Renal pelvis (tissue), 12 donors: ENCODE results near the gene RNF8. TPM values are rescaled to one million over a fixed set of nuclear protein-coding genes. Genes with fewer than 3 reads are reported as not detected.
A peak's percentile ranks its signal among the peaks of the same experiment; 100 is the strongest.
"Not testable (repeated sequence)": the region's sequence is repeated elsewhere in the genome, so short reads cannot be mapped to it uniquely, and the experiment has no call there.

ENCODE experiments used
- DNase-seq: peaks from one replicate; pipeline ENCODE4 v3.0.0-alpha.2; 2013
- long read RNA-seq, 16 experiments: transcript quantifications; one replicate each; lab custom pipeline, GENCODE V29; 2026
- polyA plus RNA-seq, 3 donors: library from polyadenylated mRNA; unstranded; fragments of 120-200 nt; gene quantifications; one replicate each; pipeline ENCODE4 v1.2.1, GENCODE V29; 2013; ENCODE audit not compliant: insufficient read length in 3 of 3

The RNF8 gene, protein sequence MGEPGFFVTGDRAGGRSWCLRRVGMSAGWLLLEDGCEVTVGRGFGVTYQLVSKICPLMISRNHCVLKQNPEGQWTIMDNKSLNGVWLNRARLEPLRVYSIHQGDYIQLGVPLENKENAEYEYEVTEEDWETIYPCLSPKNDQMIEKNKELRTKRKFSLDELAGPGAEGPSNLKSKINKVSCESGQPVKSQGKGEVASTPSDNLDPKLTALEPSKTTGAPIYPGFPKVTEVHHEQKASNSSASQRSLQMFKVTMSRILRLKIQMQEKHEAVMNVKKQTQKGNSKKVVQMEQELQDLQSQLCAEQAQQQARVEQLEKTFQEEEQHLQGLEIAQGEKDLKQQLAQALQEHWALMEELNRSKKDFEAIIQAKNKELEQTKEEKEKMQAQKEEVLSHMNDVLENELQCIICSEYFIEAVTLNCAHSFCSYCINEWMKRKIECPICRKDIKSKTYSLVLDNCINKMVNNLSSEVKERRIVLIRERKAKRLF
- 10 to 100 TPM; 26.6 to 31.2 (median 27.7) TPM for polyA plus RNA-seq
- long read RNA-seq, donor 1, full-length matches to known transcripts = 5 of 5 reads
- long read RNA-seq, donor 1, partial matches to known transcripts = 0 of 5 reads
- long read RNA-seq, donor 1, other reads (novel, unspliced or antisense) = 0 of 5 reads
- long read RNA-seq, donor 2, full-length matches to known transcripts = 8 of 8 reads
- long read RNA-seq, donor 2, partial matches to known transcripts = 0 of 8 reads
- long read RNA-seq, donor 2, other reads (novel, unspliced or antisense) = 0 of 8 reads
- long read RNA-seq, donor 3, full-length matches to known transcripts = 4 of 4 reads
- long read RNA-seq, donor 3, partial matches to known transcripts = 0 of 4 reads
- long read RNA-seq, donor 3, other reads (novel, unspliced or antisense) = 0 of 4 reads
- long read RNA-seq, donor 4, full-length matches to known transcripts = 5 of 11 reads
- long read RNA-seq, donor 4, partial matches to known transcripts = 6 of 11 reads
- long read RNA-seq, donor 4, other reads (novel, unspliced or antisense) = 0 of 11 reads
- long read RNA-seq, donor 5, full-length matches to known transcripts = 1 of 1 reads
- long read RNA-seq, donor 5, partial matches to known transcripts = 0 of 1 reads
- long read RNA-seq, donor 5, other reads (novel, unspliced or antisense) = 0 of 1 reads
- long read RNA-seq, donor 6, full-length matches to known transcripts = 5 of 5 reads
- long read RNA-seq, donor 6, partial matches to known transcripts = 0 of 5 reads
- long read RNA-seq, donor 6, other reads (novel, unspliced or antisense) = 0 of 5 reads
- long read RNA-seq, donor 7, full-length matches to known transcripts = 5 of 5 reads
- long read RNA-seq, donor 7, partial matches to known transcripts = 0 of 5 reads
- long read RNA-seq, donor 7, other reads (novel, unspliced or antisense) = 0 of 5 reads
- long read RNA-seq, donor 8, full-length matches to known transcripts = 3 of 3 reads
- long read RNA-seq, donor 8, partial matches to known transcripts = 0 of 3 reads
- long read RNA-seq, donor 8, other reads (novel, unspliced or antisense) = 0 of 3 reads
- long read RNA-seq, donor 9, full-length matches to known transcripts = 4 of 4 reads
- long read RNA-seq, donor 9, partial matches to known transcripts = 0 of 4 reads
- long read RNA-seq, donor 9, other reads (novel, unspliced or antisense) = 0 of 4 reads
- long read RNA-seq, donor 10, full-length matches to known transcripts = 3 of 3 reads
- long read RNA-seq, donor 10, partial matches to known transcripts = 0 of 3 reads
- long read RNA-seq, donor 10, other reads (novel, unspliced or antisense) = 0 of 3 reads
- long read RNA-seq, donor 11, full-length matches to known transcripts = 1 of 1 reads
- long read RNA-seq, donor 11, partial matches to known transcripts = 0 of 1 reads
- long read RNA-seq, donor 11, other reads (novel, unspliced or antisense) = 0 of 1 reads
- long read RNA-seq, donor 12, full-length matches to known transcripts = 8 of 8 reads
- long read RNA-seq, donor 12, partial matches to known transcripts = 0 of 8 reads
- long read RNA-seq, donor 12, other reads (novel, unspliced or antisense) = 0 of 8 reads
- long read RNA-seq, donor 13, full-length matches to known transcripts = 1 of 12 reads
- long read RNA-seq, donor 13, partial matches to known transcripts = 11 of 12 reads
- long read RNA-seq, donor 13, other reads (novel, unspliced or antisense) = 0 of 12 reads
- long read RNA-seq, donor 14, full-length matches to known transcripts = 3 of 24 reads
- long read RNA-seq, donor 14, partial matches to known transcripts = 21 of 24 reads
- long read RNA-seq, donor 14, other reads (novel, unspliced or antisense) = 0 of 24 reads
- long read RNA-seq, donor 15, full-length matches to known transcripts = 7 of 7 reads
- long read RNA-seq, donor 15, partial matches to known transcripts = 0 of 7 reads
- long read RNA-seq, donor 15, other reads (novel, unspliced or antisense) = 0 of 7 reads
- long read RNA-seq, donor 16, full-length matches to known transcripts = 5 of 5 reads
- long read RNA-seq, donor 16, partial matches to known transcripts = 0 of 5 reads
- long read RNA-seq, donor 16, other reads (novel, unspliced or antisense) = 0 of 5 reads

DNA sequence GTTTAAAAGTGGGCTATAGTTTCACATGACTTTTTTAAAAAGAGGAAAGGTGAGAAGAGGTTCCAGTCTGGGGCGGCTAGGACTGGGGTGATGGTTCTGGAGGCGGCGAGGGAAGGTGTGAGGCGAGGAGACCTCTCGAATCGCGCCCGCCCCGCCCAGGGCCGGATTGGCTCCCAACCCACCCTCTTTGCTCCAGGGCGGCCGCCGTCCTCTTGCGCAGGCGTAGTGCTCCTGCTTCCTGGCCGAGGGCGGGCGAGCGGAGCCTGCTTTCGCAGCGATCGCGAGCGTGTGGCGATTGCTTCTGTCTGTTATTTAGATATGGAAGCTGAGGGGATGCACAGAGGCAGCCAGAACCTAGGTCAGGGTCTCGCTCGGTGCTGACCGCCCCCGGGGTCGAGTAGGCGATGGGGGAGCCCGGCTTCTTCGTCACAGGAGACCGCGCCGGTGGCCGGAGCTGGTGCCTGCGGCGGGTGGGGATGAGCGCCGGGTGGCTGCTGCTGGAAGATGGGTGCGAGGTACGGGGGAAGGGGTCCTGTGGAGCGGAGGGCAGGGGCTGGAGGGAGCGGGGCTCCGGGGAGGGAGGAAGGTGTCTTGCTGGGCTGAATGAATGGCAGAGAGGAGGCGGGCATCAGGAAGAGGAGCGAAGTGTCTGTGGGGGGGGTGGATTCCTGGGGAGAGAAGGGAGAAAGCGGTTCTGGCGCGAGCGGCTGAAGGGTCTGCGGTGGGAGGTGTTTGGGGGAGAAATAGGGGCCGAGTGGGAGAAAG, at the start of gene RNF8:
Gene RNF8 (plus strand): TSS at position 223 of the 765 bp plus-strand sequence. CDS start 182 bp downstream, at position 405.
- peak; percentile 85 for DNase-seq

DNA sequence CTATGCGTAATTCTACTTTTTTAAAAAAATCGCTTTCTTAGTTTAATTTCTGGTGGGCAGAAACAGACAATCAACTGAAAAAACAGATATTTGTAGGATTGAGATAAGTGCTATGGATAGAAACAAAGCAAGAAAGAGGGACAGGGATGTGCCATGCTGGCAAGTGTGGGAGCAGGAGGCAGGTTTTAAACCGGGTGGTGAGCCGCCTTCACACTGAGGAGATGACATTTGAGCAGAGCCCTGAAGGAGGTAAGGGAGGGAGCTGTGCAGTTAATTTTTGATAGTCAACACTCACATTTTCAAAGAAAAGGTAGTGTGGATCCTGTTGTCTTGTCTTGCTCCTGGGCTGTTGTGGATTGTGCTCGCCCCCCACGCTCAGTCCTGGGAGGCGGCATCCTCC, 49.0 kb upstream of the RNF8 start:
- DNase-seq = no peak

DNA sequence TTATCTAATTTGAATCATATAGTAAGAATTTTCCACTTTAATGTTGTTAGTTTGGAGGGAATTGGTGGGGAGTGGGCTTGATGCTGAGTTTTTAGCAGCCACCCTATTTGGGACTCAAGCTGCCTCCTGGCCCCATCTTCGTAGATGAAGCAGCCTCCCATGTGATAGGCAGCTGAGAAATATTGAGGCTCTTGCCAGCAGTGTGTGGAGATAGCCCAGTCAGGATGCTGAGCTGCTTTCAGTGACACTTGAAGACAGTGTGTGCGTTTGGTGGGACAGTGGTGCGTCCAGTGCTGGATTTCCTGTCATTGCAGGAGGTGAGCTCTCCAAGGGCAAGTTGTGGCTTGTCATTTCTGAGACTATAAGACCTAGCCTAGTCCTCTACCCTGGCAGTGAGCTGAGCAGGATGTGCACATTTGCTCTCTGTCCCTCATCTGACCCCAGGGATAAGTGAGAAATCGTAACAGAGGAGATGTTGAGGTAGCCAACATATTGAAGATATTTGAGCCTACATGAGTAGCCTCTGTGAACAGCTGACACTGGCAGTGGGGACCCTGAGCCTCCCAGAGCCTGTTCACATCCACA, 47.9 kb upstream of the RNF8 start:
- DNase-seq = no peak

DNA sequence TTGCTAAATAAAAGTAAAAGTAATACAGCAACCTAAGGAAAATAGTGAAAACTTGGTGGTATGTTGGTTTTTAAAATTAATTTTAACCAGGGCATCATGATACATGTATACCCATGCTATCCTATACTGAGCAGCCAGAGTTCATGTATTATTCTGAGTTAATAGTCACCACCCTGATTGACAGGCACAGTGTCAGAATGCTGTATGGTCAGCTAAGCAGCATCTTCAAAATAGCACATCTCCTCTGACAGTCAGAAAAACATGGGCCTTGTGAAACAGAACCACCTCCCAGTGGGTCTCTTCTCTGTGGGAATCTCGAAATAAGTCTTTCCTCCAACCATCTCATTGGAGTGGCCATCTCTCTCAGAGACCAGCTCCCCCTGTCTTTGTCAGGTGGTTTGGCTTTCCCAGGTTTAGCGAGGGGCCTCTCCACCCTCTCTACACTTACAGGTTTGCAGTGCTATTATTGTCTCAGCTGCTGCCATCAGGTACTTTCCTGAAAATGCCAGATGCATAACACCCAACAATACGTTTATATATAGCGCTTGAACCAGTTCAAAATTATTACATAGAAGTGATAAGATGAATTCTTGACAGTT, 47.1 kb upstream of the RNF8 start:
- no peak for DNase-seq

DNA sequence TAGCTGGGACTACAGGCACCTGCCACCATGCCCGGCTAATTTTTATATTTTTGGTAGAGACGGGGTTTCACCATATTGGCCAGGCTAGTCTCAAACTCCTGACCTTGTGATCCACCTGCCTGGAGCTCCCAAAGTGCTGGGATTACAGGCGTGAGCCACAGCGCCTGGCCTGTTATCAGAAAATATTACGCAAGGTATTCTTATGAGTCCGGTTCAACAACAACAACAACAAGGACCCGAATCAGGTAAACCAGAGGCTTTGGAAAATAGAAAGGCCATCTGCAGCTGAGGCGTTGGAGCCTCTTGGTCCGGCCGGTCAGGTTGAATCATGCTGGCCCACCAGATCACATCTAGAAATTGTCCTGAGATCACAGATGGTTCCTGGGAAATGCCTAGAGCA, 46.3 kb upstream of the RNF8 start:
- DNase-seq = not testable (repeated sequence)

DNA sequence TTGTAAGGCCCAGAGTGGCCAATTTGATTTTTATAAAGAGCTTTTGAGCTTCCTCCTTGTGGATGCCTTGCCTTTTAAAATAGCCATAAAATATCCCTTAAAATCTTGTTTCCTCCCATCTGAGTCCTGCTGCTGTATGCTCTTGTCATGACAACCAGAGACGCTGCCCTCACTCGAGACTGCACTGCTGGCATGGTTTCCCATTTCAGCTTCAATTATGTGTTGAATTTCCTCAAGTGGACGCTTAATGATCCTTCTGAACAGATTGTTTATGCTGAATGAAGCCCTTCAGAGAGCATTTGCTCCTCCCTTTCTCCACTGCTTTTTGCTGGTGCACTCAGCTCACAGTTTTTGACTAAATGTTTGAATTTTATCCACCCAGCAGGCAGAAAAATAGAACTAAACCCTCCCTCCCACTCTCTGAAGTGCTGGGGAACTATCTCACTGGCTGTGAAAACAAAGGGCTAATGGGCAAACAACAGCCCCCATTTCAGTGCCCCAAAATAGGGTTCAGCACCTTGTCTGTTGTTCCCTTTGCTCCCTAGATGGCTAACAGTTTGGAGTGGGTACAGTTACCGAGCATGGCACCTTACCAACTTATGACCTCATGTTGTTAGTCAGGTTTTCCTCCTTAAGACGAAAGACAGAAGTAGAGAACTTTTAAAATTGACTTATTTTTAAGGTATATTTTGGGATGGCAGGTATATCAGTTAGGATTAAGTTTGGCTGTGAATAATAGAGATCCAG, 45.5 kb upstream of the RNF8 start:
- DNase-seq = peak; percentile 31

DNA sequence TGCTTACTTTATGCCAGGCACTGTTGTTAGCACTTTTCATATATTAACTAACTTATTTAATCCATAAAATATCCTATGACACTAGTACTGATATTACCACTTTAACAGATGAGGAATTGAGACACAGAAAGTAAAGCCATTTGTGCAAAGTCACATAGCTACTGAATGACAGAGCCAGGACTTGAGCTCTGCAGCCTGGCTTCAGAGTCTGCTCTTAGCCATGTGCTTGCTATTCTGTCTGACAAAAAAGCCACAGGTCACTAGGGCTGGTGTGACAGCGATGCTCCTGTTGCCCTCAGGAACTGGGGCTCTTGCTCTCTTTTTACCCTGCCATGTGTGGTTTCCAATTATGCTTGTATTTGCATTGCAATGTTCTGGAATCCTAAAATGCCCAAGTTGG, 44.7 kb upstream of the RNF8 start:
- DNase-seq = no peak

DNA sequence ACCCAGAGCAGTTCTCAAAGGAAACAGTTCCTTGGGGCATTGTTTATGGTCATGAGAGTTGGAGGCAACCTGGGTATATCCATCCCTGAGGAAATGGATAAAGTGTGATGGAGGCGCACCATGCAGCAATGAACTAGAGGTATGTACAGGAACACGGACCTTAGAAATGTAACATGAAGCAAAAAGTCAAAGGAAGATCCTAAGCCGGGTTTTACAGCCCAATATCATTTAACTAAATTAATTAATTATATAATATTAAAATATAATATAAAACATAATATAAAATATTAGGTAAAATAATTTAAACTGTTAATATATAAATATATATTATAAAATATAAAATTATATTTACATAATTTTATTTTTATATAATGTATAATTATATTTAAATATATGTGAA, 44.1 kb upstream of the RNF8 start:
- no peak for DNase-seq

DNA sequence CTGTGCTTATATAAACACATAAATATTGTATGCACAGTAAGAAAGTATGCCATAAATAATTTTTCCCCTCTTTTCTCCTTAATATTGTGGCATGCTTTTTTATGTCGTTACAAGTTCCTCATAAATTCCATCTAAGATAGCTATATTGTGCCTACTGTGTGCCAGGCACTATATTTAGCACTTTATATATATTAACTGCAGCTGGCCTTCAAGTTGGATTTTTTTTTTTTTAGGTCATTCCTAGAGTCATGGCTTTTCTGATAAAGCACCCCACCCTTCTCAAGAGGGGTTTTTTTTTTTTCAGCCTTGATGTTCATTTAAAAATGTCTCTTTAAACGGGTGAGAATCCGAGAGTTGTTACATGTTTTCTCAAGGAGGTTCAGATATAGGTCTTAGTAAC, 42.8 kb upstream of the RNF8 start:
- DNase-seq = no peak

DNA sequence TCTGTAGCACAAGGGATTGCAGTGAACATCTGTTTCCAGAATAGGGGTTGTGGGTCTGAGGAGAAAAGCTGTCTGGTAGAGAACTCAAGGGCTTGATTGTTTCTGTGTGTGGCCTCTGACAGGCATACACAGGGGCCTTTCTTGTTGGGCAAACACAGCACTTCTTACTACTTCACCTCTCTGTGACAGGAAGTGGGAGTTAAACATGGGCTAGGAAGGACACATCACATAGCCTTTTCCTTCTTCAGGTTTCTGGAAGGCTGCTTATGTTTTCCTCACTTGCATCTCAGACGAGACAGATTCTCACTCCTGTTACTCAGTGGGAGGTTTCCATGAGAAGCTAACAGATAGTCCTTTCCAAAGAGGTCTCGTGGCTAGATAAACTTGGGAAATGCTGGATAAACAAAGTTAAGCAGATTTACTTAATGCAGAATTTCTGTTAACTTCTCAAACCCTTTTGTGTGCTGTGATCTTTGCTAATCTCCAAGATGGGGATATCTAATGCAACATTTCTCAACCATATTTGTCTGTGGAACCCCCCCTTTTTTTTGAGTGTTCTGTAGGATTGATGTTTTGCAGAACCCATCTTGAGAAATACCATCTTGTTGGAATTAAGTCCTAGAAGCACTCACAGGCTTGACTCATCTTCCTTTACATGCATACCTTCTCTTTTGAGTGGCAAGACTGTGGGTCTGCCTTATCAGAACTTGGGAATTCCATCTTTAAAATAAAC, 41.9 kb upstream of the RNF8 start:
- no peak for DNase-seq

DNA sequence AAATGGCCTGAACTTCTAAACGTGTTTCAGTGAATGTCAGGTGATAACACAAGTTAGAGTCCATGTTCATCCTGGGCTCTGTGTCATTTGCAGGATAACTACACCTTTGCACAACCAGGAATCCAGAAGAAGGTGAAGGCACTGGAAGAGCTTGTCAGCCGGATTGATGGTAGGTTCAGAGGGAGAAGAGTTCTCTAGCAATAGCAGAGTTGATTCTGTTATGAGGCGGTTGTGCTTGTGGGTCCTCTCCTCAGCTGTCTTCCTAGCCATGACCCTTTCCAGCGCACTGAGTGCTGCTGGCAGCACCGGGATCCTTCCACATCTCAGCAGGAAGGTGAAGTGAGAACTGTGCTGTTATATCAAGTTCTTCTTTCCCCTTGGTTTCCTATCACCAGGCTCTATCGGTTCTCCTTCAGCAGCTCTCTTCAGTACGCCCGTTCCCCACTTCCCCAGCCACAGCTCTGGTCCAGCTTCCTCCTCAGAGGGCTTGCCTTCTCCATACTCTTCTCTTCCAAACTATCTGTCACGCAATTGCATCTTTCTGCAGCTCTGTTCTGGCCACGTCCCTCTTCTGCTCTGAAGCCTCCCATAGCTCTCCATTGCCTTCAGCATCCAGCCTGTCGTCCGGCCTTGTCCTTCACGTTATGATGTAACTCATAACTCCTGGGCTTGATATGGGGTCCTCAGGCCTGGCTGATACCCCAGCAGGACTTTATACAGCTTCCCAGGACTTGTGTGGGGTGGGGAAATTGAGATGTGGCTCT, 39.9 kb upstream of the RNF8 start:
- no peak for DNase-seq

DNA sequence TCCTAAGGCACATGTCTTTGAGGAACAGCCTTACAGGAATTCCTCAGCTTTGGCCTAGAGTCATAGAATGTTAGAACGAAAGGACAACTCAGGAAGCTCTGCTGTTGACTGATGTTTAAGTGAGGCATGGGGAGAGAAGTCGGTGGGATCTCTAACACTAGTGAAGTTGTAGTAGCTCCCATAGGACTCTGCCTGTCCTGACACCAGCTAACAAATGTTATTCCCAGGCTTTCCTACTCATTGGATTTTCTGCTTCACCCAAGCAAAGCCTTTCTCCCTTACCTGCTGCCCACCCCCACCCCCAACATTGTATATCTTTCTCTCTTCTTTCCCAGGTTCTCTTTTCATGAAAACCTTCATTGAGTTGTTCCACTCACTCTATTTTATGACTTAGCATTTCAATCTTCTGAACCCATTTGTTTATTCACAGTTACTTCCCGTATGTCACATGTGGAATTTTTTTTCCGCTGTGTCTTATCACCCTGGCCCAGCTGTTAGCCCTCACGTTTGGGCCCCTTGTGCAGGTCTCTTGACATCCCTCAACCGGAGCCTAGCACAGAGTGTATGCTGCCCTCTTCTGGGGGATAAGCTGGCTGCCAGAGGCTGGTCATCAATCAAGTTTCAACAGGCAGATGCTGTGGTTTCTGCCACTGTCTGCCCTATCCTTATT, 39.2 kb upstream of the RNF8 start:
- peak; percentile 42 for DNase-seq

DNA sequence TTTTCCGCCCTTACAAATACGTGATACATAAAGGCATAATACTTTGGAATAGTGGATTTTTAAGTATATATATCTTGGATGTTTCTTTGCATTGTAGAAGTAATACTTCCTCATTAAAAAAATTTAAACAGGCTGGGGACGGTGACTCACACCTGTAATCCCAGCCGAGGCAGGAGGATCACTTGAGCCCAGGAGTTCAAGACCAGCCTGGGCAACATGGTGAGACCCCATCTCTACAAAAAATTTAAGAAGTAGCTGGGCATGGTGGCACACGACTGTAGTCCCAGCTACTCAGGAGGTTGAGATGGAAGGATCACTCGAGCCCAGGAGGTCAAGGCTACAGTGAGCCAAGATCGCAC, 38.6 kb upstream of the RNF8 start:
- no peak for DNase-seq

DNA sequence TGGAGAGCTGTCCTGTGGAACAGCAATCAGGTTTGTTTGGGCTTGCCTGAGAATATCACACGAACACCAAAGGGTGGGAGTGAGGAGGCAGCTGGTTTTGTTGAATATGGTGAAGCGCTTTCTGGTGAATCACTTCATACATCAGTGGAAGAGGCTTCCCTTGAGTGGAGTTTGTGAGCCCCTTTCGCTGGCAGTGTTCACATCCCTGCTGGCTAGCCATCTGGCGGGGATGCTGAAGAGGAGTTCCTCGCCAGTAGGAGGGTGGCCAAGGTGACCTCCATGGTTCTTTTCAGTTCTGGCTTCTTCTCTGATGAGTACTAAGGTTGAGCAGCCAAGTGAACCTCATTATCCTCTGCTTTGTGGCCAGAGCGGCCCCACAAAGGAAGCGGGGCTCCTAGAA, 37.7 kb upstream of the RNF8 start:
- no peak for DNase-seq
